A549 (cell line): Measurements from ENCODE around the gene CTR9. TPM values are rescaled to one million over a fixed set of nuclear protein-coding genes. Genes with fewer than 3 reads are reported as not detected.
A peak's percentile ranks its signal among the peaks of the same experiment; 100 is the strongest.

Experiments used
- ATOH8 ChIP-seq: fragments of 250-450 bp; sonication (Bioruptor Pico); IDR thresholded peaks from 2 replicates; pipeline ENCODE4 v1.5.0; 2020; ENCODE audit warnings: low read depth, mild to moderate bottlenecking, moderate library complexity
- BCL3 ChIP-seq: fragments of >200 bp; sonication (Bioruptor Twin); formaldehyde crosslinking; IDR thresholded peaks from 3 replicates; pipeline ENCODE4 v1.6.1; 2016
- CBX8 ChIP-seq: fragments of 200-600 bp; sonication (generic); IDR thresholded peaks from 2 replicates; pipeline ENCODE4 v1.6.1; 2016
- CHD2 ChIP-seq: fragments of 150-350 bp; IDR thresholded peaks from 2 replicates; pipeline ENCODE4 v1.6.1; 2014; ENCODE audit warnings: low read length; ENCODE audit not compliant: partially characterized antibody
- CHD4 ChIP-seq: fragments of 200-600 bp; sonication (generic); IDR thresholded peaks from 2 replicates; pipeline ENCODE4 v1.6.1; 2016; ENCODE audit warnings: antibody characterized with exemption, mild to moderate bottlenecking, borderline replicate concordance
- EHMT2 ChIP-seq: fragments of 200-600 bp; sonication (generic); IDR thresholded peaks from 2 replicates; pipeline ENCODE4 v1.6.1; 2016; ENCODE audit warnings: antibody characterized with exemption, low read depth, mild to moderate bottlenecking, moderate library complexity
- ELK1 ChIP-seq: fragments of 150-350 bp; IDR thresholded peaks from 2 replicates; pipeline ENCODE4 v1.6.1; 2014; ENCODE audit warnings: low read depth, mild to moderate bottlenecking, low read length
- EP300 ChIP-seq, 2 experiments: fragments of >200 bp; sonication (Bioruptor Twin); formaldehyde crosslinking; IDR thresholded peaks; 2 replicates in 1 of 2; 3 replicates in 1 of 2; pipeline ENCODE4 v1.6.1; 2016 to 2017
- ESRRA ChIP-seq: fragments of 150-350 bp; IDR thresholded peaks from 2 replicates; pipeline ENCODE4 v1.6.1; 2014; ENCODE audit warnings: mild to moderate bottlenecking, low read length, borderline replicate concordance
- FOSB ChIP-seq: fragments of 250-450 bp; sonication (Bioruptor Pico); IDR thresholded peaks from 2 replicates; pipeline ENCODE4 v1.5.0; 2020; ENCODE audit warnings: mild to moderate bottlenecking, moderate library complexity
- FOSL2 ChIP-seq, 2 experiments: fragments of 450-650 bp in 1 of 2; fragments of >200 bp in 1 of 2; sonication (Bioruptor Twin) in 1 of 2; formaldehyde crosslinking; IDR thresholded peaks; 2 replicates each; pipeline versions ENCODE4 v1.5.0 to v1.6.1; 2016 to 2020; ENCODE audit warnings: mild to moderate bottlenecking in 1 of 2, moderate library complexity in 1 of 2
- FOXS1 ChIP-seq: fragments of 250-450 bp; sonication (Bioruptor Pico); IDR thresholded peaks from 2 replicates; pipeline ENCODE4 v1.5.0; 2020; ENCODE audit warnings: mild to moderate bottlenecking, moderate library complexity
- GATA3 ChIP-seq: IDR thresholded peaks from 2 replicates; pipeline ENCODE4 v1.6.1; 2012; ENCODE audit warnings: borderline replicate concordance
- HES2 ChIP-seq: fragments of >200 bp; sonication (Bioruptor Twin); formaldehyde crosslinking; IDR thresholded peaks from 2 replicates; pipeline ENCODE4 v1.6.1; 2016
- HEYL ChIP-seq: fragments of 250-450 bp; sonication (Bioruptor Pico); IDR thresholded peaks from 2 replicates; pipeline ENCODE4 v1.8.0; 2021; ENCODE audit warnings: mild to moderate bottlenecking, moderate library complexity
- HMGXB4 ChIP-seq: fragments of 250-450 bp; sonication (Bioruptor Pico); IDR thresholded peaks from 2 replicates; pipeline ENCODE4 v1.5.0; 2021; ENCODE audit warnings: mild to moderate bottlenecking, moderate library complexity, borderline replicate concordance
- HOXA7 ChIP-seq: fragments of 250-450 bp; sonication (Bioruptor Pico); IDR thresholded peaks from 2 replicates; pipeline ENCODE4 v1.5.0; 2020; ENCODE audit warnings: mild to moderate bottlenecking, moderate library complexity
- HOXB13 ChIP-seq: fragments of 250-450 bp; sonication (Bioruptor Pico); IDR thresholded peaks from 2 replicates; pipeline ENCODE4 v1.5.0; 2020; ENCODE audit warnings: low read depth, mild to moderate bottlenecking, moderate library complexity
- HOXB5 ChIP-seq: fragments of 250-450 bp; sonication (Bioruptor Pico); IDR thresholded peaks from 2 replicates; pipeline ENCODE4 v1.5.0; 2020; ENCODE audit warnings: mild to moderate bottlenecking, moderate library complexity
- JUN ChIP-seq, 2 experiments: fragments of >200 bp; sonication (Bioruptor Twin); formaldehyde crosslinking; IDR thresholded peaks; 2 replicates in 1 of 2; 3 replicates in 1 of 2; pipeline ENCODE4 v1.6.1; 2016 to 2017
- JUNB ChIP-seq: fragments of >200 bp; sonication (Bioruptor Twin); formaldehyde crosslinking; IDR thresholded peaks from 2 replicates; pipeline ENCODE4 v1.6.1; 2016
- KDM1A ChIP-seq: fragments of 200-600 bp; sonication (generic); IDR thresholded peaks from 2 replicates; pipeline ENCODE4 v1.6.1; 2016; ENCODE audit warnings: low read depth, mild to moderate bottlenecking
- MYC ChIP-seq: IDR thresholded peaks from 2 replicates; pipeline ENCODE4 v1.6.1; 2012; ENCODE audit warnings: mild to moderate bottlenecking, inconsistent platforms, low read length, improper control_type of control experiment, borderline replicate concordance
- NPAS2 ChIP-seq: fragments of 250-450 bp; sonication (Bioruptor Pico); IDR thresholded peaks from 2 replicates; pipeline ENCODE4 v1.8.0; 2022; ENCODE audit warnings: mild to moderate bottlenecking, moderate library complexity, borderline replicate concordance
- PHF8 ChIP-seq: fragments of 200-600 bp; sonication (generic); IDR thresholded peaks from 2 replicates; pipeline ENCODE4 v1.6.1; 2016; ENCODE audit warnings: low read depth, mild to moderate bottlenecking, antibody characterized with exemption, moderate library complexity, borderline replicate concordance
- POLR2A ChIP-seq: IDR thresholded peaks from 2 replicates; pipeline ENCODE4 v1.6.1; 2012; ENCODE audit warnings: mild to moderate bottlenecking, low read length
- RAD21 ChIP-seq, 2 experiments: fragments of >200 bp in 1 of 2; sonication (Bioruptor Twin) in 1 of 2; formaldehyde crosslinking in 1 of 2; IDR thresholded peaks in 1 of 2; conservative IDR thresholded peaks in 1 of 2; 2 replicates in 1 of 2; 3 replicates in 1 of 2; pipeline ENCODE4 v1.6.1; 2012 to 2018; ENCODE audit warnings: inconsistent platforms in 1 of 2
- RARB ChIP-seq: fragments of 250-450 bp; sonication (Bioruptor Pico); IDR thresholded peaks from 2 replicates; pipeline ENCODE4 v1.8.0; 2021; ENCODE audit warnings: mild to moderate bottlenecking, moderate library complexity
- RCOR1 ChIP-seq: fragments of 150-350 bp; IDR thresholded peaks from 2 replicates; pipeline ENCODE4 v1.6.1; 2014; ENCODE audit warnings: antibody characterized with exemption, low read length, low read depth
- RFX5 ChIP-seq: fragments of 450-650 bp; IDR thresholded peaks from 2 replicates; pipeline ENCODE4 v1.7.1; 2014; ENCODE audit warnings: antibody characterized with exemption, mild to moderate bottlenecking, moderate library complexity
- RNF2 ChIP-seq: fragments of 200-600 bp; sonication (generic); IDR thresholded peaks from 2 replicates; pipeline ENCODE4 v1.6.1; 2016; ENCODE audit warnings: low read depth, mild to moderate bottlenecking, antibody characterized with exemption, moderate library complexity, borderline replicate concordance
- SMC3 ChIP-seq: fragments of >200 bp; sonication (Bioruptor Twin); formaldehyde crosslinking; IDR thresholded peaks from 3 replicates; pipeline ENCODE4 v1.6.1; 2018; ENCODE audit warnings: inconsistent platforms
- SREBF2 ChIP-seq: fragments of 450-650 bp; IDR thresholded peaks from 2 replicates; pipeline ENCODE4 v1.6.1; 2014; ENCODE audit warnings: mild to moderate bottlenecking, moderate library complexity
- TP53 ChIP-seq: fragments of 250-450 bp; sonication (Bioruptor Pico); IDR thresholded peaks from 2 replicates; pipeline ENCODE4 v1.5.0; 2021; ENCODE audit warnings: mild to moderate bottlenecking, moderate library complexity
- USF2 ChIP-seq: fragments of 450-650 bp; IDR thresholded peaks from 2 replicates; pipeline ENCODE4 v1.6.1; 2014; ENCODE audit warnings: antibody characterized with exemption
- ZC3H11A ChIP-seq: fragments of 450-650 bp; IDR thresholded peaks from 2 replicates; pipeline ENCODE4 v1.6.1; 2014; ENCODE audit warnings: antibody characterized with exemption, mild to moderate bottlenecking
- ZNF302 ChIP-seq: fragments of 250-450 bp; sonication (Bioruptor Pico); IDR thresholded peaks from 2 replicates; pipeline ENCODE4 v1.9.0; 2021; ENCODE audit warnings: inconsistent platforms, mild to moderate bottlenecking, moderate library complexity
- polyA plus RNA-seq, 4 experiments: library from polyadenylated mRNA; depleted of rRNA in 3 of 4; stranded (reverse); fragments of >200 nt; fragmentation: RNase III in 1 of 4; extraction: RNeasy Plus Mini Kit Qiagen cat#74134 plus additional on column Dnase treatment in 1 of 4; gene quantifications; 2 replicates in 3 of 4; 3 replicates in 1 of 4; pipeline ENCODE4 v1.2.3, GENCODE V29; 2011 to 2017

The CTR9 gene
- polyA plus RNA-seq, 2 of the 4 experiments (the other 2 are of a cell fraction) = 24.8 to 35.0 TPM

- no peak for TF ChIP-seq PHF8
- TF ChIP-seq FOSL2 (IDR thresholded peaks at IDR 0.05) = no peak
- no peak for TF ChIP-seq FOSL2 (CRISPR knock-in tag; IDR thresholded peaks at IDR 0.05)
- TF ChIP-seq FOXS1 (CRISPR knock-in tag) = no peak
- TF ChIP-seq FOSB (CRISPR knock-in tag) = no peak
- TF ChIP-seq RCOR1 = no peak
- no peak for TF ChIP-seq HEYL
- no peak for TF ChIP-seq JUNB
- no peak for TF ChIP-seq EHMT2
- TF ChIP-seq POLR2A = no peak
- TF ChIP-seq JUN (IDR thresholded peaks at IDR 0.05) = no peak
- TF ChIP-seq ZNF302 (CRISPR knock-in tag) = no peak
- no peak for TF ChIP-seq ELK1
- no peak for TF ChIP-seq HMGXB4 (CRISPR knock-in tag)
- no peak for TF ChIP-seq KDM1A
- no peak for TF ChIP-seq HES2
- 0 out of 2 replicates have a peak, but pooled peaks have one; percentile 41 for TF ChIP-seq ESRRA
- no peak for TF ChIP-seq CBX8
- no peak for TF ChIP-seq HOXB13
- no peak for TF ChIP-seq TP53 (CRISPR knock-in tag)
- TF ChIP-seq RNF2 = no peak
- no peak for TF ChIP-seq RARB (CRISPR knock-in tag)
- no peak for TF ChIP-seq GATA3
- TF ChIP-seq MYC = no peak
- no peak for TF ChIP-seq BCL3
- no peak for TF ChIP-seq CHD4
- no peak for TF ChIP-seq SREBF2
- TF ChIP-seq ATOH8 (CRISPR knock-in tag) = no peak
- TF ChIP-seq CHD2 = no peak
- TF ChIP-seq RFX5 = no peak
- peak; percentile 97 to 98 for TF ChIP-seq RAD21 (conservative IDR thresholded peaks at IDR 0.05 in 1 of 2, IDR thresholded peaks at IDR 0.05 in 1 of 2)
- no peak for TF ChIP-seq HOXA7 (CRISPR knock-in tag)
- TF ChIP-seq NPAS2 (CRISPR knock-in tag) = no peak
- no peak for TF ChIP-seq EP300 (IDR thresholded peaks at IDR 0.05)
- no peak for TF ChIP-seq USF2
- no peak for TF ChIP-seq ZC3H11A
- TF ChIP-seq HOXB5 (CRISPR knock-in tag) = no peak
- peak; percentile 95 for TF ChIP-seq SMC3
- TF ChIP-seq, all 56 proteins: peak for 6
Observed at GRCh38 chr11:10792385-10793068, 41.5 kb downstream of the CTR9 start (continued).
